K562 (cell line): ENCODE results near the gene IER3IP1. TPM values are rescaled to one million over a fixed set of nuclear protein-coding genes. Genes with fewer than 3 reads are reported as not detected.

ENCODE experiments used
- CGGBP1 ChIP-seq: fragments of 250-450 bp; sonication (Bioruptor Pico); IDR thresholded peaks from 2 replicates; pipeline ENCODE4 v1.9.0; 2021; ENCODE audit warnings: mild to moderate bottlenecking
- CTCF ChIP-seq, 3 experiments: IDR thresholded peaks in 2 of 3; conservative IDR thresholded peaks in 1 of 3; 2 replicates each; pipeline ENCODE4 v1.5.1; 2011 to 2012; ENCODE audit warnings: low read length in 3 of 3, mild to moderate bottlenecking in 3 of 3, control low read depth in 2 of 3, improper control_type of control experiment in 1 of 3, inconsistent platforms in 1 of 3, low read depth in 1 of 3, mixed read lengths in 1 of 3, moderate library complexity in 1 of 3; ENCODE audit not compliant: insufficient read depth in 2 of 3
- NFE2L1 ChIP-seq: fragments of 450-650 bp; IDR thresholded peaks from 2 replicates; pipeline ENCODE4 v1.6.1; 2016; ENCODE audit warnings: missing genetic modification characterization, low read depth, mild to moderate bottlenecking, missing compliant biosample characterization, moderate library complexity, borderline replicate concordance
- RAD21 ChIP-seq, 2 experiments: fragments of 250-450 bp in 1 of 2; fragments of 450-650 bp in 1 of 2; sonication (Bioruptor Pico) in 1 of 2; formaldehyde crosslinking in 1 of 2; IDR thresholded peaks in 1 of 2; conservative IDR thresholded peaks in 1 of 2; 2 replicates each; pipeline versions ENCODE4 v1.4.0 to v1.8.0; 2020 to 2022; ENCODE audit warnings: mild to moderate bottlenecking in 2 of 2, moderate library complexity in 1 of 2
- REST ChIP-seq, 2 experiments: fragments of 450-650 bp; formaldehyde crosslinking in 1 of 2; IDR thresholded peaks; 2 replicates each; pipeline versions ENCODE4 v1.4.0 to v1.6.1; 2014 to 2020; ENCODE audit warnings: mild to moderate bottlenecking in 2 of 2, borderline replicate concordance in 1 of 2, low read depth in 1 of 2
- SMAD4 ChIP-seq: fragments of 250-450 bp; sonication (Bioruptor Pico); conservative IDR thresholded peaks from 2 replicates; pipeline ENCODE4 v1.8.0; 2021; ENCODE audit warnings: inconsistent platforms, mild to moderate bottlenecking, moderate library complexity
- ZNF518B ChIP-seq: fragments of 250-450 bp; sonication (Bioruptor Pico); IDR thresholded peaks from 2 replicates; pipeline ENCODE4 v1.5.0; 2021; ENCODE audit warnings: mild to moderate bottlenecking, moderate library complexity
- ZNF589 ChIP-seq: fragments of 200-800 bp; sonication (Bioruptor generic); IDR thresholded peaks from 2 replicates; pipeline ENCODE4 v1.6.1; 2016; ENCODE audit warnings: low read depth, missing genetic modification characterization, missing compliant biosample characterization
- polyA plus RNA-seq, 8 experiments: library from polyadenylated mRNA; depleted of rRNA in 4 of 8; stranded (reverse) in 5 of 8; unstranded in 3 of 8; fragments of >200 nt; fragmentation: Nextera tagmentation in 2 of 8; fragmentation: Illumina TruSeq in 1 of 8; extraction: Ambion mirVana in 2 of 8; extraction: Trizol in 1 of 8; gene quantifications; 2 replicates each; pipeline versions ENCODE4 v1.2.1 to v1.2.3, GENCODE V29; 2011 to 2014; ENCODE audit warnings: inconsistent platforms in 1 of 8, missing spikeins in 1 of 8
- total RNA-seq, 7 experiments: library from RNA; depleted of rRNA in 6 of 7; stranded (reverse); fragments of >200 nt in 6 of 7; fragmentation: Illumina TruSeq in 2 of 7; extraction: Trizol in 2 of 7; gene quantifications; 2 replicates each; pipeline versions ENCODE4 v1.2.1 to v1.2.3, GENCODE V29; 2011 to 2021; ENCODE audit warnings: low replicate concordance in 1 of 7
- TF ChIP-seq, protein P1 (sequence below): fragments of 450-650 bp; formaldehyde crosslinking; IDR thresholded peaks from 2 replicates; pipeline ENCODE4 v1.4.0; 2020; ENCODE audit warnings: mild to moderate bottlenecking, moderate library complexity

The IER3IP1 gene
- total and polyA plus RNA-seq, 9 of the 15 experiments (the other 6 are each of a cell fraction or from before 2014, with no cell fraction given), result 9.0 to 38.2 (median 19.9) TPM

DNA sequence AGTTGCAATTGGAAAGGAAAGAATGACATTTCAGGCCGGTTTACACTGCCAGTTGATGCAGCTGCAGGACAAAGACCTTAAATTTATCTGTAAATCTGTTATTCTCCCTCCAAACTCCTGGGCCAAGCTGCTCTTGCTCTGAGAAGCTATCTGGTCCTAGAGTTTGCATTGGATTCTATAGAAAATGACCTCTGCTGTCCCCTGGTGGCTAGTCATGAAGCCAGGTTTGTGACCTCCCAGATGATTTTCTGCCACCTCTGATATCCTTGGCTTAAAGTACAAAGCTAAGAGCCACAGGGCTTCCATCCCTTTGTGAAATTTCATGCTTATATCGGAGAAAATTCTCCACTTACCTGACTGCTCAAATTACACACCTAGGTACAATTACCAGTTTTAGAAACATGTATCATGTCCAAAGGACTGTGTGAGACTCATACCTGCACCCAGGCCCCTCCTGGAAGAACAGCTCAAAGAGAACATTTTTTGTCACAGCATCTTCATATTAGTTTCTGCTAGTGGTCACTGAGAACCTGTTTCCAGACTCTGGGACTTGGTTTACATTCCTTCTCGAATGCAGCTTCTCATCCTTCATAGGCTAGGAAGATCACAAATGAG, 28.9 kb upstream of the IER3IP1 start (continued):
- peak; percentile 69 for TF ChIP-seq REST (IDR thresholded peaks at IDR 0.05; ENCODE audit: borderline replicate concordance)
- no peak for TF ChIP-seq REST (CRISPR knock-in tag; IDR thresholded peaks at IDR 0.05; ENCODE audit: low read depth)
- TF ChIP-seq CGGBP1 (CRISPR knock-in tag), result no peak
- TF ChIP-seq, protein P1, sequence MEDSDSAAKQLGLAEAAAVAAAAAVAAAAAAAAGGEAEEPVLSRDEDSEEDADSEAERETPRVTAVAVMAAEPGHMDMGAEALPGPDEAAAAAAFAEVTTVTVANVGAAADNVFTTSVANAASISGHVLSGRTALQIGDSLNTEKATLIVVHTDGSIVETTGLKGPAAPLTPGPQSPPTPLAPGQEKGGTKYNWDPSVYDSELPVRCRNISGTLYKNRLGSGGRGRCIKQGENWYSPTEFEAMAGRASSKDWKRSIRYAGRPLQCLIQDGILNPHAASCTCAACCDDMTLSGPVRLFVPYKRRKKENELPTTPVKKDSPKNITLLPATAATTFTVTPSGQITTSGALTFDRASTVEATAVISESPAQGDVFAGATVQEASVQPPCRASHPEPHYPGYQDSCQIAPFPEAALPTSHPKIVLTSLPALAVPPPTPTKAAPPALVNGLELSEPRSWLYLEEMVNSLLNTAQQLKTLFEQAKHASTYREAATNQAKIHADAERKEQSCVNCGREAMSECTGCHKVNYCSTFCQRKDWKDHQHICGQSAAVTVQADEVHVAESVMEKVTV (CRISPR knock-in tag), result peak; percentile 67
- peak; percentile 77 to 87 for TF ChIP-seq RAD21 (CRISPR knock-in tag; conservative IDR thresholded peaks at IDR 0.05 in 1 of 2, IDR thresholded peaks at IDR 0.05 in 1 of 2)
- peak; percentile 67 to 82 (median 71) for TF ChIP-seq CTCF (IDR thresholded peaks at IDR 0.05 in 2 of 3, conservative IDR thresholded peaks at IDR 0.05 in 1 of 3; ENCODE audit: insufficient read depth in 2 of 3, low read depth in 1 of 3, low read length in 3 of 3)
- no peak for TF ChIP-seq NFE2L1 (tag)
- no peak for TF ChIP-seq ZNF589 (CRISPR knock-in tag)
- no peak for TF ChIP-seq ZNF518B (CRISPR knock-in tag)
- no peak for TF ChIP-seq SMAD4 (CRISPR knock-in tag)
